ENCODE measurements around the gene RORB.

The RORB gene

DNA sequence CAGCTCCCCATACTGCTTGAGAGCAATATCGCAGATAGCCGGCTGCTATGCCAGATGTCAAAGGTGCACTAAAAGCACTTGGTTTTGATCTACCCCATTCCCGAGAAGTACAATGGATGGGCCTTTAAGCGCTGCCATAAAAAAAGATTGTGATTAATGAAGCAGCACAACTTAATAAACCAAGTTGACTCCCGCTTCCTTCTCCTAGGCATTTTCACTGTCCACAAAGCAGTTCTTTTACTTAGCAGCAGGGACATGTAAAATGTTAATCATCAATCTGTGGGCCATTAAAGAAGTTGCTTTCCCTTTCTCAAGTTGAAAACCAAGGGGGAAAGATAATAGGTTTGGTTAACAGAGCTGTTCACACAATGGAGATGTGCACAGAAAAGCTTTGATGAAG lies 214.2 kb downstream of the RORB start:
- Histone ChIP-seq H3K4me1 (ENCODE audit: control insufficient read depth in 1 of 2, insufficient read depth in 1 of 2, low read depth in 1 of 2, low read length in 1 of 2) (no peaks in the 10 kb centered on the region), H3K4me3 (ENCODE audit: low read depth in 1 of 2, low read length in 1 of 2) (no peak overlapping the region), H3K27ac (no peak overlapping the region), H3K27me3 (no peaks in the 10 kb centered on the region), H3K36me3 (no peaks in the 10 kb centered on the region), H3K9me3 (no peaks in the 10 kb centered on the region)
- TF ChIP-seq, protein P1, sequence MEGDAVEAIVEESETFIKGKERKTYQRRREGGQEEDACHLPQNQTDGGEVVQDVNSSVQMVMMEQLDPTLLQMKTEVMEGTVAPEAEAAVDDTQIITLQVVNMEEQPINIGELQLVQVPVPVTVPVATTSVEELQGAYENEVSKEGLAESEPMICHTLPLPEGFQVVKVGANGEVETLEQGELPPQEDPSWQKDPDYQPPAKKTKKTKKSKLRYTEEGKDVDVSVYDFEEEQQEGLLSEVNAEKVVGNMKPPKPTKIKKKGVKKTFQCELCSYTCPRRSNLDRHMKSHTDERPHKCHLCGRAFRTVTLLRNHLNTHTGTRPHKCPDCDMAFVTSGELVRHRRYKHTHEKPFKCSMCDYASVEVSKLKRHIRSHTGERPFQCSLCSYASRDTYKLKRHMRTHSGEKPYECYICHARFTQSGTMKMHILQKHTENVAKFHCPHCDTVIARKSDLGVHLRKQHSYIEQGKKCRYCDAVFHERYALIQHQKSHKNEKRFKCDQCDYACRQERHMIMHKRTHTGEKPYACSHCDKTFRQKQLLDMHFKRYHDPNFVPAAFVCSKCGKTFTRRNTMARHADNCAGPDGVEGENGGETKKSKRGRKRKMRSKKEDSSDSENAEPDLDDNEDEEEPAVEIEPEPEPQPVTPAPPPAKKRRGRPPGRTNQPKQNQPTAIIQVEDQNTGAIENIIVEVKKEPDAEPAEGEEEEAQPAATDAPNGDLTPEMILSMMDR (IDR thresholded peaks at IDR 0.05): no peak

DNA sequence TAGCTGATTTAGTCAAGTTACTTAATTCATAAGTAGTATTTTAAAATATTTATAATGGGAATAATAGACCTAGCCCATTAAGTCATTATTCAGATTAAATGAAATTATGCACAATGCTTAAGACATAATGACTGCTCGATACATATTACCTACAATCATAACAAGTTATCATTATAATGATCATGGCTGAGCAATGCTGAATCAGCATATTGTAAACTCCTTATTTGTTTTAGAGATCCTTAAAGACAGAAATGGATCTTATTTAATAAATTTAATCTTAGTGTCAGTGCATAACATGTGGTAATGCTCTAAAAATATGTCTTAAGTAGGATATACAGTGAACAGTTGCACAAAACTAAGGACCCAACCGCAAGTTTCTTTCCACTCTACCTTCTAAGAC lies 221.6 kb downstream of the RORB start:
- no peak overlapping the region for H3K4me3 ChIP-seq (ENCODE audit: low read depth in 1 of 2, low read length in 1 of 2)
- H3K9me3 ChIP-seq: no peaks in the 10 kb centered on the region
- peaks cover 12% of the 10 kb centered on the region for H3K36me3 ChIP-seq
- no peaks in the 10 kb centered on the region for H3K27me3 ChIP-seq
- H3K27ac ChIP-seq: no peak overlapping the region
- TF ChIP-seq, protein P1 (IDR thresholded peaks at IDR 0.05): no peak
- H3K4me1 ChIP-seq (ENCODE audit: control insufficient read depth in 1 of 2, insufficient read depth in 1 of 2, low read depth in 1 of 2, low read length in 1 of 2): no peaks in the 10 kb centered on the region

DNA sequence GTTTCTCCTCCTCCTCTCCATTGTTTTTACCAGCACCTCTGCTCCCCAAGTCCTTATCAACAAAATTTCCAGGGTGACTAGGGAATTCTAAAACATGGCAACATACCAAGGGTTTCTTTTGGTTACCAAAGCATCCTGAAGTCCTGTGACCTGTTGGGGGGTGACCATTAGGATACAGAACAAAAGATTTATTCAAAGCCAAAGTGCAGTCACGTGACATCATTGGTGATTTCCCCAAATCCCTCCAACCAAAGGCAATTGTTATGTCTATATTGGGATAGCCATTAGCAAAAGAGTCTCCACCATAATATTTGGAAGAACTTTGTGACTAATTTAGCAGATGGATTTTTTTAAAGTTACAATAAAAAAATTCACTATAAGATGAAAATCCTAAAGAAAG lies 222.2 kb downstream of the RORB start:
- Histone ChIP-seq H3K36me3 (peaks cover 18% of the 10 kb centered on the region), H3K4me1 (ENCODE audit: control insufficient read depth in 1 of 2, insufficient read depth in 1 of 2, low read depth in 1 of 2, low read length in 1 of 2) (no peaks in the 10 kb centered on the region), H3K27ac (no peak overlapping the region), H3K9me3 (no peaks in the 10 kb centered on the region), H3K4me3 (ENCODE audit: low read depth in 1 of 2, low read length in 1 of 2) (no peak overlapping the region), H3K27me3 (no peaks in the 10 kb centered on the region)
- TF ChIP-seq, protein P1 (IDR thresholded peaks at IDR 0.05): no peak

DNA sequence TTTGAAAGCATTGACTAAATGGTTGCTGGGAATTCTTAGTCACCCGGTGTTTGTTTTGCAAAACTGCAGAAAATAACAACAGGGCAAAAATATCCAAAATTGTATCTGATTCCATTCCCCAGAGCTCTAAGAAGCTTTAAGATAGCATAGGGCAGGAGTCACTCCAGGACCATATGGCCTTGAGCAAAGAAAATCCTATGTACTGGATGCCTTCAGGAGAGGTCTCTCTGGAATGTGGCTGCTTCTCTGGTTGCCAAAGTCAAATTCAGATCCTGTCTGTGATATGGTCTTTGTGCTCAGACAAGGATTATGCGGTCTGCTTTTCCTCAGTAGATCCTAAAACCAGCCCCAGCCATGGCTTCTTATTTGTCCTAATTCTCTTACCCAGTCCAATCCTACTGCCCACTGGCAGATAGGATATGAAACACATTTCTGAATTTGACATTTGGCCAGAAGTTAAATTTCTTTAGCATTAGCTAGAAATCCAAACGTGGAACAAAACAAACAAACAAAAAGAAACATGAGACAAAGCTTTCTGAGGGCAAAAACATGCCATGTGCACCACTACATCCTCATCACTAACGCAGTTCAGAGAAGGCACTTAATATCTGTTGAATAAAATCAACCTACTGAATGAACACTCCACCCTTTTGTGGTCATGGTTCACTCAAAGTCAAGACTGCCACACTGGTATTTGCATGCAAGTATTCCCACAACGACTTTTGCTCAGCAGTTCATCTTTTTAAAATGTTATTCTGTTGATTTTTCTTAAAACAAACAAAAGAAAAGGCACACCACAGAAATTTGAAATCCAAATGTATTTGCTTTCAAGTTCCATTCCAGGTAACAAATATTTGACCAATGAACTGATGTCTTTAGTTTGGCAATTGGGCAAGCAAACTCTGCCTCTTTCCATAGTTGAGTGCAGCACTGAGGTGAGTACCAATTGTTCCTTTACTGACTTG lies 224.8 kb downstream of the RORB start:
- Histone ChIP-seq H3K4me3 (ENCODE audit: low read depth in 1 of 2, low read length in 1 of 2) (no peak overlapping the region), H3K27me3 (no peaks in the 10 kb centered on the region), H3K9me3 (no peaks in the 10 kb centered on the region), H3K4me1 (ENCODE audit: control insufficient read depth in 1 of 2, insufficient read depth in 1 of 2, low read depth in 1 of 2, low read length in 1 of 2) (no peaks in the 10 kb centered on the region), H3K27ac (no peak overlapping the region), H3K36me3 (peaks cover 44% of the 10 kb centered on the region)
- TF ChIP-seq, protein P1 (IDR thresholded peaks at IDR 0.05): no peak

DNA sequence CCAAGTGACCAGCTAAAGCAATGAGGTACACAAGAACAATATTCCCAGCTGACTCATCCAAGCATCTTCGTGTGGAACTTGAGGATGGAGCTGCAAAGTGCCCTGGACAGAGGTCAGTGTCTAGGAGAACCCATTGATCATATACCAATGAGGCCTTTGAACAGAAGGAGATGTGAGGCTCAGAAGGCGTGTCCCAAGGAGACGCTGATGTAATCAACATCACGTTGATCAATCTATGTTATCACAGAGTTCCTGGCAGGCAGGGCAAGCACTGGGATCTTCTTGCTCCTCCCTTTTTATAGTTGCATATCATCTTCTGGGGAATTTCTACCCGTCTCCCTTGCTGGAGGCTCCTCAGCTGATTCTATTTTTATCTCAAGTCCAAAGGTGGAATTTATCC lies 227.2 kb downstream of the RORB start:
- no peak overlapping the region for H3K27ac ChIP-seq
- no peak overlapping the region for H3K4me3 ChIP-seq (ENCODE audit: low read depth in 1 of 2, low read length in 1 of 2)
- no peaks in the 10 kb centered on the region for H3K4me1 ChIP-seq (ENCODE audit: control insufficient read depth in 1 of 2, insufficient read depth in 1 of 2, low read depth in 1 of 2, low read length in 1 of 2)
- no peaks in the 10 kb centered on the region for H3K9me3 ChIP-seq
- no peaks in the 10 kb centered on the region for H3K27me3 ChIP-seq
- H3K36me3 ChIP-seq: peaks cover 68% of the 10 kb centered on the region
- TF ChIP-seq, protein P1 (IDR thresholded peaks at IDR 0.05): no peak

All from neutrophil (primary cell).